ENCODE results near the gene NDUFB3. TPM values are rescaled to one million over a fixed set of nuclear protein-coding genes. Genes with fewer than 3 reads are reported as not detected.
"Not testable (repeated sequence)": the region's sequence is repeated elsewhere in the genome, so short reads cannot be mapped to it uniquely, and the experiment has no call there.

The NDUFB3 gene
- total RNA-seq, 4 donors from 2014 or later: 35.2 to 42.7 (median 37.5) TPM

DNA sequence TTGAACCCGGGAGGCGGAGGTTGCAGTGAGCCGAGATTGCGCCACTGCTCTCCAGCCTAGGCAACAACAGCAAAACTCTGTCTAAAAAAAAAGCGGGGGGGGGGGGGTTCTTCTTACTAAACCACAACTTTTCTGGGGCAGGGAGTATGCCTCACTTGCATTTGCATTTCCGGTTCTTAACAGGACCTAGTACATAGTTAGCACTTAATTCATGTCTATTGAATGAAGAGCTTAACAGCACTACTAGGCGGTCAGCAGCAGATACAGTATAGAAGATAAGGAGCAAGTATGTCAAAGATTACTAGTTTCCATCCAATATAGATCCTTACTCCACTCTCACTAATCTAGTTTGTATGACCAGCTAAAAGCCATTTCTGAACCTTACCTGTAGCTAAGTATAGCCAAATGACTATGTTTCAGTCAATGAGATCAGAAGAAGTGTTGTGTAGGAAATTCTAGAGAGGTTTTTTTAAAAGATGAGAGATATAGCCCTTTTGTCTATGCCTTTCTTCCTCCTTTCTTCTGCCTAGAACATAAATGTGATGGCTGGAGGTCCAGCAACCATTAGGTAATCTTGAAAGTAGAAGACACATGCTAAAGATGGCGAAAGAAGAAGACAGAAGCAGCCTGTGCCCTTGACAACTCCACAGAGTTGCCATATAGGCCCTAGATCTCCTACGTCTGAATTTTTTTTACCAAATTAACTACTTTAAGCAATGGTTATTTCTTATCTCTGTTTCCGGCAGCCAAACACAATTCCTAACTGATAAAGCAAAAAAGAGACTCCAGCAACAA, 11.6 kb upstream of the NDUFB3 start:
- no peaks in the 10 kb centered on the region for H3K27me3 ChIP-seq
- no peak overlapping the region for H3K4me3 ChIP-seq
- TF ChIP-seq POLR2A (IDR thresholded peaks at IDR 0.05) (no peak), EP300 (IDR thresholded peaks at IDR 0.05) (no peak), POLR2AphosphoS5 (IDR thresholded peaks at IDR 0.05) (no peak), CTCF (IDR thresholded peaks at IDR 0.05) (no peak)
- no peak for DNase-seq (ENCODE audit: low spot score in 2 of 2)
- H3K4me1 ChIP-seq: peaks cover 11% of the 10 kb centered on the region
- 94% methylated on average over 10 of the region's 10 CpGs for WGBS
- no peak overlapping the region for H3K27ac ChIP-seq
- no peaks in the 10 kb centered on the region for H3K36me3 ChIP-seq
- H3K9me3 ChIP-seq: no peaks in the 10 kb centered on the region

DNA sequence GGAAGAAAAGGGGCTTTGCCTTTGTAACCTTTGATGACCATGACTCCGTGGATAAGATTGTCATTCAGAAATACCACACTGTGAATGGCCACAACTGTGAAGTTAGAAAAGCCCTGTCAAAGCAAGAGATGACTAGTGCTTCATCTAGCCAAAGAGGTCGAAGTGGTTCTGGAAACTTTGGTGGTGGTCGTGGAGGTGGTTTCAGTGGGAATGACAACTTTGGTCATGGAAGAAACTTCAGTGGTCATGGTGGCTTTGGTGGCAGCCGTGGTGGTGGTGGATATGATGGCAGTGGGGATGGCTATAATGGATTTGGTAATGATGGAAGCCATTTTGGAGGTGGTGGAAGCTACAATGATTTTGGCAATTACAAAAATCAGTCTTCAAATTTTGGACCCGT, 8.3 kb upstream of the NDUFB3 start:
- not testable (repeated sequence) for H3K36me3 ChIP-seq; H3K4me3 ChIP-seq; H3K27me3 ChIP-seq; H3K9me3 ChIP-seq; DNase-seq (ENCODE audit: low spot score in 2 of 2)
- Histone ChIP-seq H3K4me1 (peaks cover 31% of the 10 kb centered on the region), H3K27ac (peak overlapping the region; percentile 39)
- WGBS: 87% methylated on average over 5 of the region's 5 CpGs

GRCh38 chr2:201064797-201065329, 6.9 kb upstream of the NDUFB3 start:
- Histone ChIP-seq H3K27ac (no peak overlapping the region), H3K4me1 (peaks cover 43% of the 10 kb centered on the region), H3K27me3 (no peaks in the 10 kb centered on the region), H3K36me3 (no peaks in the 10 kb centered on the region), H3K4me3 (no peak overlapping the region), H3K9me3 (no peaks in the 10 kb centered on the region)
- whole genome bisulfite sequencing: 51% methylated on average over 2 of the region's 2 CpGs
- TF ChIP-seq POLR2AphosphoS5 (IDR thresholded peaks at IDR 0.05) (no peak), CTCF (IDR thresholded peaks at IDR 0.05) (no peak), POLR2A (IDR thresholded peaks at IDR 0.05) (no peak), EP300 (IDR thresholded peaks at IDR 0.05) (no peak)
- no peak for DNase-seq (ENCODE audit: low spot score in 2 of 2)

DNA sequence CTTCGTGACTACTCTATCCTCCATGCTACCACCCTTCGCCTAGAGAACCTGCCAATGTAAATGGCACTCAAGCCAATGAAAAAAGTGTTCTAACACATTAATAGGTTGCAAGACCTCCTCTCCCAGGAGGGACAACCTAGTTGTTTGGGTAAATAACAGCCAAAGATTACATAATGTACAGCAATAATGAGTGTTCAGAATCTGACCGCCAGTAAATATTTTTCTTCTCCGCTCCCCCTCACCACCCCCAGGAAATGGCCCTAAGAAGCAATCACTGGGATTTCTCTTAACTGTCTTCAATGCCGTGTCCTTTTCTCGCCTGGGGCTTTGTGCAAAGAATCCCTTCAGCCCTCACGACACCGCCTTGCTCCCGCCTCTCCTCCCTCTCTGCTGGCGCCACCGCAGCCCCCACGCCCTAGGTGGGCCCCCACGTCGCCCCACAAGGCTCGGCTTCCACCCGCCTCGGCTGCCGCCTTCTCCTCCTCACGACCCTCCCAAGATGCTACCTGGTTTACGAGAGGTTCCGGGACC, 788 bp upstream of the NDUFB3 start:
- peak overlapping the region; percentile 93 for H3K27ac ChIP-seq
- H3K9me3 ChIP-seq: no peaks in the 10 kb centered on the region
- no peaks in the 10 kb centered on the region for H3K27me3 ChIP-seq
- no peaks in the 10 kb centered on the region for H3K36me3 ChIP-seq
- WGBS: 2% methylated on average over 21 of the region's 21 CpGs
- H3K4me3 ChIP-seq: peak overlapping the region; percentile 99
- no peak for DNase-seq (ENCODE audit: low spot score in 2 of 2)
- peaks cover 59% of the 10 kb centered on the region for H3K4me1 ChIP-seq
- no peak for TF ChIP-seq POLR2A (IDR thresholded peaks at IDR 0.05)

GRCh38 chr2:201072201-201072530, 365 bp downstream of the NDUFB3 start:
- TF ChIP-seq CTCF (IDR thresholded peaks at IDR 0.05) (no peak), POLR2A (IDR thresholded peaks at IDR 0.05) (no peak), POLR2AphosphoS5 (IDR thresholded peaks at IDR 0.05) (no peak), EP300 (IDR thresholded peaks at IDR 0.05) (no peak)
- Histone ChIP-seq H3K27me3 (no peaks in the 10 kb centered on the region), H3K36me3 (no peaks in the 10 kb centered on the region), H3K4me3 (peak overlapping the region; percentile 99), H3K27ac (peak overlapping the region; percentile 93), H3K9me3 (no peaks in the 10 kb centered on the region), H3K4me1 (peaks cover 51% of the 10 kb centered on the region)
- 4% methylated on average over 5 of the region's 5 CpGs for WGBS
- no peak for DNase-seq (ENCODE audit: low spot score in 2 of 2)

DNA sequence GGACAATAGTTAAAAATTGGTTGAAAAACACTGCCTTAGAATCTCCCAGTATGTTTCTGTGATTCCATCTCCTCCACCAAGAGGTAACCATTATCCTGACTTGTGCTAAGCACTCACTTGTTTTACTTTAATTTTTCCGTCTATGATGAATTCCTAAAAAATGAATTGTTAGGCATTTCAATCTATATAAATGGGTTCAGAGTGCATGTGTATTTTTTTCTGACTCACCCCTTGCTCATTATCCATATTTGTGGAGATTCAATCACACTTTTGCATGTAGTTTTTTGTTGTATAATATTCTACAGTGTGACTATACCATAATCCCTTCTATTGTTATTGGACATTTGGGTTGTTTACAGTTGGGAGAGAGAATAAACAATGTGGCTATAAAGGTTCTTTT, 1.3 kb downstream of the NDUFB3 start:
- H3K27ac ChIP-seq: no peak overlapping the region
- whole genome bisulfite sequencing: 73% methylated on average over 1 of the region's 1 CpG
- H3K36me3 ChIP-seq: no peaks in the 10 kb centered on the region
- DNase-seq (ENCODE audit: low spot score in 2 of 2): no peak
- H3K4me3 ChIP-seq: peak overlapping the region; percentile 99
- peaks cover 43% of the 10 kb centered on the region for H3K4me1 ChIP-seq
- TF ChIP-seq POLR2A (IDR thresholded peaks at IDR 0.05) (no peak), CTCF (IDR thresholded peaks at IDR 0.05) (no peak), POLR2AphosphoS5 (IDR thresholded peaks at IDR 0.05) (no peak), EP300 (IDR thresholded peaks at IDR 0.05) (no peak)
- no peaks in the 10 kb centered on the region for H3K27me3 ChIP-seq
- H3K9me3 ChIP-seq: no peaks in the 10 kb centered on the region
